Measurements from ENCODE around the gene PIEZO1.

The PIEZO1 gene

DNA sequence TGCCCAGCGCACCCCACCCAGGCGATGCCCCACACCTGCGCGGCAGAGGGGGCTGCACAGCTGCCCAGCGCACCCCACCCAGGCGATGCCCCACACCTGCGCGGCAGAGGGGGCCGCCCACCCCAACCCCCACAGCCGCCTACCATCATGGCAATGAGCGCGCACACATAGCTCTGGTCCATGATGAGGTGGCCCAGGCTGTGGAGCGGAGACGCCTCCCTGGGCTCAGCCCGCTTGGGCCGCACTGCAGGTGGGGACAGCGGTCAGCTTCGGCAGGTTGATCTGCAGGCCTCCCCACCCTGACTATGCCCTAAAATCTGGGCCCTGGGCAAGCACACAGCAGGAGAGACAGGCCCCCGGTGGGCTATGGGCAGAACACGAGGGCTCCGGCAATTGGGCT is 48.5 kb downstream of the PIEZO1 start:
- no peak for DNase-seq (ENCODE audit: low read depth in 3 of 3, low spot score in 1 of 3)

DNA sequence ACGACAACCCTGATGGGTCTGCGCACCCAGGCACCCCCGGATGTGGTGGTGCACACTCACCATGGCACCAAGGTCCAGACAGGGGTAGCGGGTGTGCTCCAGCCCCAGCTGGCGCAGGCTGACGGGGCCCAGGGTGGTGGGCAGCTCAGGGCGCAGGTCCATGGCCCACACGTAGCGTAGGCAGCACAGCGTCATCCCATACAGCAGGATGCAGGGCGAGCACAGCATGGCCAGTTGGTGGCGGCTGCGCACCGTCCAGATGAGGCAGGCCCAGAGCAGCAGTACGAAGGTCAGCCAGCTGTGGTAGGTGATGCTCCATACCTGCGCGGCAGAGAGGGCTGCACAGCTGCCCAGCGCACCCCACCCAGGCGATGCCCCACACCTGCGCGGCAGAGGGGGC is 48.9 kb downstream of the PIEZO1 start:
- no peak for DNase-seq (ENCODE audit: low read depth in 3 of 3, low spot score in 1 of 3)

DNA sequence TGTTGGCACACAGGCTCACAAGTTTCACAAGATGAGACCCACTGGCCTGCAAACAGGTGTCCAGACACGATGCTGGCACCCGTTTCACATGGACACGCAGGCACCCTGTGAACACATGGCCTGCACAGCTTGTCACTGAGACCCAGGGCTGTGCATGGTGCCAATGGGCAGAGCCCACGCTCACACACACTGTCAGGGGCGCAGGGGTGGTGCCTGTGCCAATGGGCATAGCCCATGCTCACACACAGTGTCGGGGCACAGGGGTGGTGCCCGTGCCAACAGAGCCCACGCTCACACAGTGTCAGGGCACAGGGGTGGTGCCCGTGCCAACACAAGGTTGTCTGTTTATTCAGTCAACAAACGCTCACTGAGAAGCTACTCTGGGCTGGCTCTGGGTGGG is 49.4 kb downstream of the PIEZO1 start:
- no peak for DNase-seq (ENCODE audit: low read depth in 3 of 3, low spot score in 1 of 3)

DNA sequence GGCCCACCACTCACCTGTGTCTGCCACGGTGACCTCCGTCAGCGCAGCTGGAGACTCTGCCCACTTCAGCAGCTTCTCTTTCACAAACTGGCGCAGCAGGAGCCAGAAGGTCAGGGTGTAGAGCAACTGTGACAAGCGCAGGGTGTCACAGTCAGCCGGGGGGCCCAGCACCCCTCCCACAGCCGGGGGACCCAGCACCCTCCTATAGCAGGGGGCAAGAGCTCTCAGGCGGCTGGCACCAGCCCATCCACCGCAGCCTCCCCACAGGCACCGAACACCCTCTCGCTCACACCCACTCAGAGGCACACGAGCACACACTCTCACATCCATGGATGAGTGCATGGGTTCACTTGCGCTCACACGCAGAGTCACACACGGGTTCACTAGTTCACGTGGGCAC is 49.9 kb downstream of the PIEZO1 start:
- DNase-seq (ENCODE audit: low read depth in 3 of 3, low spot score in 1 of 3) = no peak

DNA sequence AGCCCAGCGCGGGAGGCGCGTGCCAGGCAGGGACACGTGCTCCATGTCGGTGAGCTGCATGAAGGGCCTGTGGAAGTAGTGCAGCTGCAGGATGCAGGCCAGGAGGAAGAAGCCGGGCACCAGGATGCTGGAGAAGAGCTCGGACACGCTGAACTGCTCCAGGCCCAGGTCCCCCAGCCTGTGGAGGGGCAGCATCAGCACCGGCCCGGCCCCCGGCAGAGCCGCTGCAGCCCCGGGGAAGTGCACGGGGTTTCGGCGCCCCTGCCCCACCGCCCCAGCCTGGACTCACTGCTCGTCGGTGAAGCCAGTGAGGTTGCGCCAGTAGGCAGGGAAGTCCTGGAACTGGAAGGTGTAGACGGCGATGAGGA is 50.7 kb downstream of the PIEZO1 start:
- no peak for DNase-seq (ENCODE audit: low read depth in 3 of 3, low spot score in 1 of 3)

DNA sequence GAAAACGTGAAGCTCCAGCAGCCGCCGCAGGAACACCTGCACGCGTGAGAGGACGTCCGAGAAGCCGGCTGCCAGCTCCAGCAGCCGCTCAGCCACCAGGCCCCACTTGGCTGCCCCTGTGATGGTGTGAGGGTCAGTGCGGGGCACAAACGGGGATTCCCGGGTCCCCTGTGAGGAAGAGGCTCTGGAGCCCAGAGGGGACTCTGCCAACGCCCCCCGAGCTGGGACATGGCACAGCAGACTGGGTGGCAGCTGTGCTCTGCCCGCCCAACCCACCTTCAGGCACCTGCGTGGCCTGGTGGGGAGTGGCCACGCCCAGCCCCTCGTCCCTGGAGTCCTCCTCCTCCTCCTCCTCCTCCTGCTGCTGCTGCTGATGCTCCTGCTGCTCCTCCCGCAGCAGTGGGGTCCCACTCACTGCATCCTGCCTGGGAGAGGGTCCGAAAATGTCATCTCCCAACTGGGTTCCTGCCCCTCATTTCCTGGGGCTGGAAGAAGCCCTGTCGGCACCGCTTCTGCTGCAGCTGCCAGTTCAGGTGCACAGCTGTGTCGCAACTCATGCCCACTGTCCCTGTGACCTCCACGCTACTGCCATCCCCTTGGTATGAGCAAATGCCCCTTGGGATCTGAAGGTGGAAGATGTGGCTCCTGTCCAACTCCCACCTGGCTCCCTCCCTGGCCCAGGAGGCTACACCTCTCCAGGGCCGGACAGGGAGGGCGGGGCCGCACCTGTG is 51.2 kb downstream of the PIEZO1 start:
- no peak for DNase-seq (ENCODE audit: low read depth in 3 of 3, low spot score in 1 of 3)

DNA sequence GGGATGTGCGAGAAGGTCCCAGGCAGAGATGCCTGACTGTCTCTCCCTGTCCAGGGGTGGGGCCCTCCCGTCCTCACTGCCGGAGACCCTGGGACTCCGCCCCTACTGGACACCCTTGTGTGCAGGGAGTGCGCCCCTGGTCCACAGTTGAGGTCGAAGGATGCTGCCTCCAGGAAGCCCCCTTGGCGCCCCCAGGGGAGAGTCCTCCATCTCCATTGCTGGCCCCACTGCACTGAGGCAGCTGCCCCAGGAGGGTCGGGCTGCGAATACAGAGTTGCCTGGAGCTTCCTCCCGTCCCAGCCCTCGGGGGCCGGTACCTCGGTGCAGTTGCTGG is 52.1 kb downstream of the PIEZO1 start:
- no peak for DNase-seq (ENCODE audit: low read depth in 3 of 3, low spot score in 1 of 3)

DNA sequence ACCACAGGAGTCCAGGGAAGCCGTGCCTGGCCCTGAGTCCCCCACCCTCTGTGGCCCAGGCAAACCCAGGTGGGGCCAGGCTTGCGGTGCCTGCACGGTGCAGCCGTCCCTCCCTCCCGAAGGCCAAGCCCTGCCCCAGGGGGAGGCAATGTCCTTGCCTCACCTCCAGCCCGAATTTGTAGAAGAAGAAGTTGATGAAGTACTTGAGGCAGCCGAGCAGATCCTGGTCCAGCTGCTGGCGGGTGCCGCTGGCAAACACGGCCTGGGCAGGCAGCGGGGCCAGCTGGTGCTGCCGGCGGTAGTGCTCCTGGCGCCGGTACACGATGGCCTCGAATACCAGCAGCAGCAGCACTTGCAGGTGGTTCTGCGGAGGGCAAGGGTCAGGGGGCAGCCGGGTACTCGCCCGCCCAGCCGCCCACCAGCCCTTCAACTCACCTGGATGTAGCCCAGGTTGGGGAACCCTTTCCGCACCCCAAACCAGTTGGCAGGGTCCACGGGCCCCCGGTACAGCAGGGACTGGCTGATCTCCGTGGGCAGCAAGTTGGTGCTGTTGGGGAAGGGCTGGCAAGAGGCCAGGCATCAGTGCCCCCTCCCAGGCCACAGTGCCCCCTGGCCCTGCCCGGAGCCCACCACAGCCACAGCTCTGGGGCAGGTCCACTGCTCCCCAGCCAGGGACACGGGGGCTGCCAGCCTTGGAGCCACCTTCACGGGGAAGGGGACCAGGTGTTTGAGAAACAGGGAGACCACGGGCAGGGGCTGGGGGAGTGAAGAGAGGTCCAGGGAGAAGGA is 52.7 kb downstream of the PIEZO1 start:
- DNase-seq (ENCODE audit: low read depth in 3 of 3, low spot score in 1 of 3) = no peak

DNA sequence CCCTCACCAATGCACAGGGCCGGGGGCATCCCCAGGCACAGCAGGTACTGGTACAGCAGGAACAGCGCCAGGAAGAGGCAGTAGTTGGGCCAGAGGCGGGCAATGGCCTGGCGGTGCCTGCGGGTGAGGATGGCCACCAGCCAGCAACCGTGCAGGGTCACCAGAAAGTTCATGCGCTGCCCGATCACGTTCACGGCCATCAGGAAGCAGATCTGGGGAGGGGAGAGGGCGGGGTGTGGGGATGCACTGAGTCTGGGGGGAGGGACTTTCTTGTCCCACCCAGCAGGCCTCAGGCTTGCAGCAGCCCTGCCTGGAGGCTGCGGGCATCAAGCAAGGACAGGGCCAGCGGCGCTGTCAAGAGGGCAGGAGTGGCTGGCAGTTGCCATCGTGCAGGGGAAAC is 53.3 kb downstream of the PIEZO1 start:
- DNase-seq (ENCODE audit: low read depth in 3 of 3, low spot score in 1 of 3) = no peak

DNA sequence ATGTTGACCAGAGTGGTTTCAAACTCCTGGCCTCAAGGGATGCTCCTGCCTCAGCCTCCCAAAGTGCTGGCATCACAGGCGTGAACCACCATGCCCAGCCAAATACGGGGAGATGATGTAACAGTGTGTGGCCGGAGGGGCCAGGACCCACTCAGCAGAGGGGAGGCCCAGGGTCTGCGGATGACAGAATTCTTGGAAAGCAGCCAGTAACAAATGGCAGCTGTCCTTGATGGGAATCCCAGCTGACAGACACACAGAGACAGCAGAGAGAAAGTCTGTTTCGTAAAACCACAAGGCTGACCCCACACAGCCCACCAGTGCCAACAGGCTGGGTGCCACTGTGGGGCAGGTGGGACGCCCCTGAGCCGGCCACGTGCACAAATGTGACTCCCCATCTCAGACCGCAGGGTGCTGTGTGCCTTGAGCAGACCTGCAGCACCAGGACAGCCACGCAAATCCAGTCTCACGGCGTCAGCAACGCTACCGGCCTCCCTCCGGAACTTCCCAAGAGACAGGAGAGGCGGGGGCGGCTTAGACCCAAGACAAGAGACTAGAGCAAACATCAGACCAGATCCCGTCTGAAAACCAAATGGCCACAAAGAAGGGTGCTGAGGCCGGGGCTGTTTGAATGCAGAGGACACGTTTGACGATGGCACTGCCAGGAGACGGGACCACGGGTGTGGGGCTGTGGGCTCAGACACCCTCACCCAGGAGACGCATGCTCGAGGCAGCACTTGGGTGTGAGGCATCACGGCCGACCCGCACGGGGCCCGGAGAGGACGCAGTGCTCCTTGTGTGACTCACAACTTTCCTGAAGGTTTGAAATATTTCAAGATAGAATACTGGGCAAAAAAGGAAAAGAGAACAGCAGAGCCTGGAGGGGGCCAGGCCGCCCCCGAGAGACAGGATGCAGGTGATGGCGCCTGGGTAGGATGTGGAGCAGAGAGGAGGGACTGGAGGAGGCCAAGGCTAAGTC is 54.1 kb downstream of the PIEZO1 start:
- no peak for DNase-seq (ENCODE audit: low read depth in 3 of 3, low spot score in 1 of 3)

DNA sequence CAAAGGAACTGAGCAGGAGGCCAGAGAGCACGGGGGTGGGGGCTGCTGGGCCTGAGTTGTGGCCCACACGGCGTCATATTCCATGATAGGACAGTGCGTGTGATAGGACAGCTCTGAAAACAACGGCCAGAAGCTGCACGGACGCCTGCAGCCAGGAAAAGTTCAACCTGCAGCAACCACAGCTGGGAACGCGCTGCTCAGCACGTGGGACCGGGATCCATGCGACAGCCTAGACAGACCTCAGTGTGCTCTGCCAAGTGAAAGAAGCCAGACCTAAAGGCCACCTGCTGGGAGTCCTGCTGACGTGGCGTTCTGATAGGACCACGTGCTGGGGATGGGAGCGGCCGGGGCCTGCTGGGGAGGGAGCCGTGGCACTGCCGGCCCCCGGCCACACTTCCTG is 57.1 kb downstream of the PIEZO1 start:
- no peak for DNase-seq (ENCODE audit: low read depth in 3 of 3, low spot score in 1 of 3)

DNA sequence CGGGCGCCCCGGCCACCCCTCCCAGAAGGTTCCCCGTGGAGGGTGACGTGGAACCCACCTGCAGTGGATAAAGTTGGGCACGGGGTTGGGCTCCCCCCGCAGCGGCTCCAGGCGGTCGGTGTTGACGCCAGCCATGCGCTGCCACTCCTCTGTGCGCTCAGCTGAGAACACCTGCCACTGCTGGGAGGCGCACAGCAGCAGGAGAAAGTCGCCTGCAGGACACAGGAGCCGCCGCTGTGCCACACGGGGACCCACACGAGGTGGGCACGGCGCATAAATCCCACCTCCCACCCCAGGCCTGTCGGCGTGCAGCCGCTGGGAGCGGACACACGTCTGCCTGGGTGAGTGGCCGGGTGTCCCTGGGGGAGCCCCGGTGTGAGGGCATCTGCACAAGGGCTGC is 58.0 kb downstream of the PIEZO1 start:
- no peak for DNase-seq (ENCODE audit: low read depth in 3 of 3, low spot score in 1 of 3)

DNA sequence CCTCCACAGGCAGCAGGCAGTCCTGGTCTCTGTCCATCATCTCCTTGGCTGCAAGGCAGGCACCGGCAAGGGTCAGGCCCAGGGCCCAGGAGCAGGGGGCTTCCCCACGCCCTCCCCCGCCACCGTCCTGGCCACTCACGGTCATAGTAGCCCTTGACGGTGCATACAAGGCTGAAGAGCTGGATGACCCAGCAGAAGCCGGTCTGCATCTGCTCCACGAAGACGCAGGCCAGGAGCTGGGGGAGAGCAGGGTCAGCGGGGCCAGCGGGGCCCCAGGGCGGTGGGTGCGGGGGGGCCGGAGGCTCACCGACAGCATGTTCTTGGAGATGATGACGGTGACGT is 58.6 kb downstream of the PIEZO1 start:
- DNase-seq (ENCODE audit: low read depth in 3 of 3, low spot score in 1 of 3) = no peak

DNA sequence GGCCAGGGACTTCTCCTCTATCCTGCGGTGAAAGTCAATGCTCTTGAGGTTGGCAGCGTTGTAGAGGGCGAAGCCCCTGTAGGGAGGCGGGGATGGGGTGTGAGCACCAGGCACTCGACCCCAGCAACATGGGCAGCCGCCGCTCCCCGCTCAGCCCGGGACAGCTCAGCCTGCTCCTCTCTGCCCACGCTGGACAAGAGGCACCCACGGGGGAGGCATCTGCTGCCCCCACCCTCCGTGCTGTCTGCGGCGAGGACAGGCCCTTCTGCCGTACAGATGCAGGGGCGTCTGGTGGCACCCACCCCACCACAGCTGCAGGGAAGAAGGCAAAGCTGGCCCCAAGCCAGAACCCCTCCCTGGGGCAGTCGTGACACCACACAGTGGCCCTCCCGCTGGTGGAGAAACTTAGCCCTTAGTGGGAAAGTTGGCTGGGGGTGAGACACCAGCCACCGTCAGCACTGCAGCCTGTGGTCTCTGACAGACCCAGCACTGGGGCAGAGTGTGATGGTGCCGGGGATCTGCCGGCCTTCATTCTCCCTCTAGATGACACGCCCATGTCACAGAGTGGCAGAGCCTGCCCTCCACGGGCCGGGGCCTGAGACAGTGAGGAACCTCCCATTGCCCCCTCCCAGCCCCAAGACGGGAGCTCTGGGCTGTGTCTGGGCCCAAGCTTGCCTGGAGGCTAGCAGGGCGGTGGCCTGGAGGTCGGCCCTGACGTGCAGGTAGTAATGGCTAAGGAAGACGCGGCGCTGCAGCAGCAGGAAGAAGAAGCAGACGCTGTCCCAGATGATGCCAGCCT is 59.2 kb downstream of the PIEZO1 start:
- DNase-seq (ENCODE audit: low read depth in 3 of 3, low spot score in 1 of 3) = no peak

DNA sequence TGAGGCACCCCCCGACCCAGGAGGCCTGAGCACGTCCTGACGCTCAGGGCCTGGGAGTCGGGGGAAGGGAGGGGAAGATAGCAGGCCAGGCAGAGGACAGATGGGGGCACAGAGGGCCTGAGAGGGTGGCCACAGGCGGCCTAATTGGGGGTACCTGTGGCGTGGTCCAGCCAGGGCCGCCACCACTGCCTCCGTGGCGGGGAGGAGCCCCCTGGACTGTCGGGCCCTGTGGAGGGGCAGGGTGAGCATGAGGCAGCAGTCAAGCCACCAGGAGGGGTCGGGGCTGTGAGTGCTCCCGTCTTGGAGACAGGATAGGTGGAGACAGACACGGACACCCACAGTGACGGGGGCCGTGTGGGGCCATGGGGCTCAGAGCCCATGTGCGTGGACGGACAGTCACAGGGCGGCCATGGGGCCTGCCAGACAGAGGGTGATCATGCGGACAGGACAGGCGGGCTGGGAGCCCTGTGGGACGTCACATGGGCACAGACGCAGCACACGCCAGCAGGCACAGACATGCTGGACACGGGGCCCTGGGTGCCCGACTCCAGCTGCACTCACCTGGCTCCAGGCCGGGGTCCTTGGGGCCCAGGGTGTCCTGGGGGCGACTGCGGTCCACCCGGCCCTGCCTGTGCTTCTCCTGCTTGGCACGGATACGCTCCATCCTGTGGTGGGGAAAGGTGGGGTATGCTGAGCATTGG is 60.0 kb downstream of the PIEZO1 start:
- DNase-seq (ENCODE audit: low read depth in 3 of 3, low spot score in 1 of 3) = no peak

DNA sequence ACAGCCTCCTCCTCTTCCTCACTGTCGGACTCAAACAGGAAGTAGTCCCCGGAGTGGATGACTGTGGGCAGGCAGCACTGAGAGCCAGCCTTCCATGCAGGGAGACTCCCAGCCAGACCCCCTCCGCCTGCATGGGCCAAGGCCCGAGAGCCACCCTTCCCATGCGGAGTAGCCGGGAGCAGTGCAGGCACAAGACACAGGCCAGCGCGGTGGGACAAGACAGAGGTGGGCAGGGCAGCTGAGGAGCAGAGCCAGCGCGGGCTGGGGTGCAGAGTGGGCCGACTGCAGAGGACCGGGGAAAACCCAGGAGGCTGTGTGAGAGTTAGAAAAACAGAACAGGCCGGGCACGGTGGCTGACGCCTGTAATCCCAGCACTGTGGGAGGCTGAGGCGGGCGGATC is 61.1 kb downstream of the PIEZO1 start:
- DNase-seq (ENCODE audit: low read depth in 3 of 3, low spot score in 1 of 3) = no peak

DNA sequence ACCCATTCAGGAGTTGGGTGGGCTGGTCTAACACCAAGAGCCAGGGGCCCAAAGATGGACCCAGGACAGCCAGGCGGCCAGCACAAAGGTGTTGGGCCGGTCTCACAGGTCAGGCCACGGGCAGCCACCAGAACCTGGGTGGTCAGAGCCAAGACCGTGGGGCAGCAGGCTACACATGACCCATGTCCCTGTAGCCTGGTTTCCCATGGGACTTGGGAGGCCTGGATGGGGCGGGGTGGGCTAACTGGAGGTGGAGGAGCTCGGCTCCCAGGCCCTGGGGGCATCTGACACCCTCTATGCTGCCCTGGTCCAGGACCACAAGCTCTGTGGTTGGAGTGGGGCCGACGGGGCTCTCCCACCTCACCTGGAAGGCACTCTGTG is 61.5 kb downstream of the PIEZO1 start:
- DNase-seq (ENCODE audit: low read depth in 3 of 3, low spot score in 1 of 3) = no peak

DNA sequence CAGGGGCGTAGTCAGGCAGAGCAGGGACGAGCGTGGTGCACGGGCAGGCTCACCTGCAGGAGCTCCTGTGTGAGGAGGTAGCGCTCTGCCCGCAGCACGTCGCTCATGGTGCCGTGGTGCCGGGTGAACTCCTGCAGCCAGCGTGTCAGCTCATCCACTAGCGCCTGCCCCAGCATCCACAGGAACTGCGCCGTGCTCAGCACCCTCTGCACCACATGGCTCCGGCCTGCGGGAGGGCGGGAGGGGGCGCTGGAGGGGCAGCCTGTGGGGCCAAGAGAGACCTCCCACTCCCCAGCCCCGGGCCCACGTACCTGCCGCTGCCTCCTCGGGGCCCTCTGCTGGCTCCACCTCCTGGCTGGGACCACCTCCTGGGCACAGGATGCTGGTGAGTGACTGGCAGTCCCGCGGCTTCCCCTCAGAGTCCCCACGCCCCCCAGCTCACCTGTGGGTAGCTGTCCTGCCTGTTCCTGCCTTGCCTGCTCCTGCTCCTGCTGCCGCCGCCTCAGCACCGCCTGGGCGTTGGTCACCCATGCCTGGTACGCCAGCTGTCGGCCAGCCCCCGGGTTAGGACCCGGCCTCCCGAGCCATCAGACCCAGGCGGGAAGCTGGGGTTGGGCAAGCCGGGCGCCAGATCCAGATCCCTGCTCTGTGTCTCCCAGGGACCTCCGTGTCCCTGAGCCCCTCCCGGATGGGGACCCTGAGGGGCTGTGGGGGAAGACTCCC is 62.1 kb downstream of the PIEZO1 start:
- DNase-seq (ENCODE audit: low read depth in 3 of 3, low spot score in 1 of 3) = no peak

DNA sequence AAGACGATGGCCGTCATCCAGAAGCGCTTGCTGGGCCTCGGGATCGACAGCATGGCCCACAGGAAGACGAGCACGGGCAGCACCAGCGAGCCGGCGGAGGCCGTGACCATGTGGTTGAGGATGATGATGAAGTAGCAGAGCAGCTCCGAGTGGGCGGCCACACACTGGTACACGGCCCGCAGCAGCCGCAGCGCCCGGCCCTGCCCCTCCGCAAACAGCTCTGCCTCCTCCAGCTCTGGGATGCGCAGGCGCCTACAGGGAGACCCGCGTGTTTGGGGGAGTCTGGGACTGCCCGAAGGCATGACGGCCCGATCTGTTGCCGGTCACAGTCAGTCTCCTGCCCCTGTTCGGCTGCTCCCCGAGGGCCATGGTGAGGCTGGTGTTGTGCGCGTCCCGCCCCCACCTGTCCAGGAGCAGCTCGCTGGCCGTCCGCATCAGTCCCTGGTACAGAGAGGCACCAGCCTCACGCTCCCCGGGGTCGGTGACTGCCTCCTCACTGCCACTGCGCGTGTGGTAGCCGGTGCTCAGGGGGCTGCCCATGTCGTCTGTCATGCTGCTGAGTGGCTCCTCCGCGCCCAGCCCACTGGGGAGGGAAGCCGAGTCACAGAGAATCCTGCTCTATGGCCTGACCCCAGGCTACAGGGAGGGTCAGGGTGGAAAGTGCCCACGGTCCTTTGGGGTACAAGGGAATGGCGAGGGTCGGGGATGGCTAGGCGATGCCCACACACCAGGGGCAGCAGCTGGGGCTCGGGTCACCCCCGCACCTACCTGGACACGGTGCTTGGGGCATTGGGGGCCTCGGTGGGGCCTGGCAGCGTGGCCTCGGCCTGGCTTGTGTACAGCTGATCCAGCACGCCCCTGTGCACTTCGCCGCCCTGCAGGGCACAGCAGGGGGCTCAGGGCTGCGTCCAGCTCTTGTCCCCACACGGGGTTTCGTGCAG is 62.9 kb downstream of the PIEZO1 start:
- no peak for DNase-seq (ENCODE audit: low read depth in 3 of 3, low spot score in 1 of 3)
